ENCODE measurements around the gene SALL1.

SALL1 gene

GRCh38 chr16:51150888-51151320, at the start of gene SALL1:
TSS of gene SALL1 (minus strand) at chr16:51151270. CDS start at chr16:51151241, 29 bp downstream.
- DNase-seq (ENCODE audit: low read depth), result peak; percentile 17

- no peak for DNase-seq (ENCODE audit: low read depth)
Observed at GRCh38 chr16:51200793-51201192, 49.7 kb upstream of the SALL1 start.

- no peak for DNase-seq (ENCODE audit: low read depth)
Observed at GRCh38 chr16:51197953-51198748, 47.1 kb upstream of the SALL1 start.

- DNase-seq (ENCODE audit: low read depth), result no peak
Observed at GRCh38 chr16:51193879-51194278, 42.8 kb upstream of the SALL1 start.

GRCh38 chr16:51184702-51185433, 33.8 kb upstream of the SALL1 start:
- no peak for DNase-seq (ENCODE audit: low read depth)

- no peak for DNase-seq (ENCODE audit: low read depth)
Observed at GRCh38 chr16:51181503-51181811, 30.4 kb upstream of the SALL1 start.

GRCh38 chr16:51180719-51181502, 29.8 kb upstream of the SALL1 start:
- DNase-seq (ENCODE audit: low read depth), result no peak

GRCh38 chr16:51175081-51175480, 24.0 kb upstream of the SALL1 start:
- no peak for DNase-seq (ENCODE audit: low read depth)

- DNase-seq (ENCODE audit: low read depth), result no peak
Observed at GRCh38 chr16:51172368-51172767, 21.3 kb upstream of the SALL1 start.

- no peak for DNase-seq (ENCODE audit: low read depth)
Observed at GRCh38 chr16:51168755-51169154, 17.7 kb upstream of the SALL1 start.

- DNase-seq (ENCODE audit: low read depth), result no peak
Observed at GRCh38 chr16:51167170-51167895, 16.3 kb upstream of the SALL1 start.

- no peak for DNase-seq (ENCODE audit: low read depth)
Observed at GRCh38 chr16:51166541-51166940, 15.5 kb upstream of the SALL1 start.

GRCh38 chr16:51166091-51166490, 15.0 kb upstream of the SALL1 start:
- no peak for DNase-seq (ENCODE audit: low read depth)

- DNase-seq (ENCODE audit: low read depth), result no peak
Observed at GRCh38 chr16:51165043-51165442, 14.0 kb upstream of the SALL1 start.

- no peak for DNase-seq (ENCODE audit: low read depth)
Observed at GRCh38 chr16:51164574-51164973, 13.5 kb upstream of the SALL1 start.

- no peak for DNase-seq (ENCODE audit: low read depth)
Observed at GRCh38 chr16:51163894-51164566, 13.0 kb upstream of the SALL1 start.

GRCh38 chr16:51163366-51163765, 12.3 kb upstream of the SALL1 start:
- no peak for DNase-seq (ENCODE audit: low read depth)

GRCh38 chr16:51161440-51162195, 10.5 kb upstream of the SALL1 start:
- DNase-seq (ENCODE audit: low read depth), result peak; percentile 7

GRCh38 chr16:51159865-51160264, 8.8 kb upstream of the SALL1 start:
- DNase-seq (ENCODE audit: low read depth), result no peak

- DNase-seq (ENCODE audit: low read depth), result no peak
Observed at GRCh38 chr16:51159296-51159695, 8.2 kb upstream of the SALL1 start.

GRCh38 chr16:51157698-51158097, 6.6 kb upstream of the SALL1 start:
- DNase-seq (ENCODE audit: low read depth), result no peak

Data from iris pigment epithelial cell (primary cell).